ENCODE measurements around the gene NECAB2. TPM values are rescaled to one million over a fixed set of nuclear protein-coding genes. Genes with fewer than 3 reads are reported as not detected.

NECAB2 gene
- total RNA-seq, 1 donor from 2014 or later = not detected

DNA sequence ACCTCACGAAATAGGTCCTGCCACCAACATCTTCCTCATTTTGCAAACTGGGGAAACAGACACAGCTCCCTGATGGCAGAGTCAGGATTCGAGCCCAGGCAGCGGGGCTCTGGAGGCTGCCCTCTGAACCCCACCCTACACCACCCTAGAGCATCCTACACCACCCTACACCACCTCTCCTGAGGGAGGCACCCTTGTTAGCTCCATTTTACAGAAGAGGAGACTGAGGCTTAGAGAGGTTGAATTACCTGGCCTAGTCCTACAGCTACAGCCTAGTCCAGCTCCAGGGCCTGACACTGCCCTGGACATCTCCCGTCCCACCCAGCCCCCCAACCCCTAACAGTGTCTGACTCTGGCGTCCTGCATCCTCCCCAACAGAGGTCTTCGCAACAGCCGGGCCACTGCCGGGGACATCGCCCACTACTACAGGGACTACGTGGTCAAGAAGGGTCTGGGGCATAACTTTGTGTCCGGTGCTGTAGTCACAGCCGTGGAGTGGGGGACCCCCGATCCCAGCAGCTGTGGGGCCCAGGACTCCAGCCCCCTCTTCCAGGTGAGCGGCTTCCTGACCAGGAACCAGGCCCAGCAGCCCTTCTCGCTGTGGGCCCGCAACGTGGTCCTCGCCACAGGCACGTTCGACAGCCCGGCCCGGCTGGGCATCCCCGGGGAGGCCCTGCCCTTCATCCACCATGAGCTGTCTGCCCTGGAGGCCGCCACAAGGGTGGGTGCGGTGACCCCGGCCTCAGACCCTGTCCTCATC lies 3.2 kb upstream of the NECAB2 start:
- ChIA-PET POLR2A (no interaction called here), CTCF (no interaction called here)
- DNase-seq (no peak), ATAC-seq (ENCODE audit: low read depth) (no peak)
- intact Hi-C loops (cut with micrococcal nuclease) = no loop called here
- peaks cover 5% of the 10 kb centered on the region for H3K4me1 Mint-ChIP-seq
- peaks cover 9% of the 10 kb centered on the region for H3K27me3 Mint-ChIP-seq
- TF ChIP-seq, protein P1, sequence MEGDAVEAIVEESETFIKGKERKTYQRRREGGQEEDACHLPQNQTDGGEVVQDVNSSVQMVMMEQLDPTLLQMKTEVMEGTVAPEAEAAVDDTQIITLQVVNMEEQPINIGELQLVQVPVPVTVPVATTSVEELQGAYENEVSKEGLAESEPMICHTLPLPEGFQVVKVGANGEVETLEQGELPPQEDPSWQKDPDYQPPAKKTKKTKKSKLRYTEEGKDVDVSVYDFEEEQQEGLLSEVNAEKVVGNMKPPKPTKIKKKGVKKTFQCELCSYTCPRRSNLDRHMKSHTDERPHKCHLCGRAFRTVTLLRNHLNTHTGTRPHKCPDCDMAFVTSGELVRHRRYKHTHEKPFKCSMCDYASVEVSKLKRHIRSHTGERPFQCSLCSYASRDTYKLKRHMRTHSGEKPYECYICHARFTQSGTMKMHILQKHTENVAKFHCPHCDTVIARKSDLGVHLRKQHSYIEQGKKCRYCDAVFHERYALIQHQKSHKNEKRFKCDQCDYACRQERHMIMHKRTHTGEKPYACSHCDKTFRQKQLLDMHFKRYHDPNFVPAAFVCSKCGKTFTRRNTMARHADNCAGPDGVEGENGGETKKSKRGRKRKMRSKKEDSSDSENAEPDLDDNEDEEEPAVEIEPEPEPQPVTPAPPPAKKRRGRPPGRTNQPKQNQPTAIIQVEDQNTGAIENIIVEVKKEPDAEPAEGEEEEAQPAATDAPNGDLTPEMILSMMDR (IDR thresholded peaks at IDR 0.05) = no peak
- H3K9me3 Mint-ChIP-seq = no peaks in the 10 kb centered on the region
- no peaks in the 10 kb centered on the region for H3K36me3 Mint-ChIP-seq (ENCODE audit: low read depth)
- no peak overlapping the region for H3K4me3 Mint-ChIP-seq
- H3K27ac Mint-ChIP-seq = no peak overlapping the region

DNA sequence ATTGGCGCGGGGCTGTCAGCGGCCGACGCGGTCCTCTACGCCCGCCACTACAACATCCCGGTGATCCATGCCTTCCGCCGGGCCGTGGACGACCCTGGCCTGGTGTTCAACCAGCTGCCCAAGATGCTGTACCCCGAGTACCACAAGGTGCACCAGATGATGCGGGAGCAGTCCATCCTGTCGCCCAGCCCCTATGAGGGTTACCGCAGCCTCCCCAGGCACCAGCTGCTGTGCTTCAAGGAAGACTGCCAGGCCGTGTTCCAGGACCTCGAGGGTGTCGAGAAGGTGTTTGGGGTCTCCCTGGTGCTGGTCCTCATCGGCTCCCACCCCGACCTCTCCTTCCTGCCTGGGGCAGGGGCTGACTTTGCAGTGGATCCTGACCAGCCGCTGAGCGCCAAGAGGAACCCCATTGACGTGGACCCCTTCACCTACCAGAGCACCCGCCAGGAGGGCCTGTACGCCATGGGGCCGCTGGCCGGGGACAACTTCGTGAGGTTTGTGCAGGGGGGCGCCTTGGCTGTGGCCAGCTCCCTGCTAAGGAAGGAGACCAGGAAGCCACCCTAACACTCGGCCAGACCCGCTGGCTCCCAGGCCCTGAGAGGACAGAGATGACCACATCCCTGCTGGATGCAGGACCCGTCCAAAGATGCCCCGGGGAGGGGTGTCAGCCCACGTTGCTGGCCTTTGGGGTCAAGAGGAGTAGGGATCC lies 2.4 kb upstream of the NECAB2 start:
- Mint-ChIP-seq H3K36me3 (ENCODE audit: low read depth) (no peaks in the 10 kb centered on the region), H3K27me3 (peaks cover 14% of the 10 kb centered on the region), H3K4me1 (peaks cover 5% of the 10 kb centered on the region), H3K27ac (no peak overlapping the region), H3K4me3 (no peak overlapping the region), H3K9me3 (no peaks in the 10 kb centered on the region)
- ATAC-seq (ENCODE audit: low read depth) (no peak), DNase-seq (no peak)
- CTCF ChIA-PET = no interaction called here
- intact Hi-C loops (cut with micrococcal nuclease) = no loop called here
- POLR2A ChIA-PET = no interaction called here
- TF ChIP-seq, protein P1 (IDR thresholded peaks at IDR 0.05) = no peak

DNA sequence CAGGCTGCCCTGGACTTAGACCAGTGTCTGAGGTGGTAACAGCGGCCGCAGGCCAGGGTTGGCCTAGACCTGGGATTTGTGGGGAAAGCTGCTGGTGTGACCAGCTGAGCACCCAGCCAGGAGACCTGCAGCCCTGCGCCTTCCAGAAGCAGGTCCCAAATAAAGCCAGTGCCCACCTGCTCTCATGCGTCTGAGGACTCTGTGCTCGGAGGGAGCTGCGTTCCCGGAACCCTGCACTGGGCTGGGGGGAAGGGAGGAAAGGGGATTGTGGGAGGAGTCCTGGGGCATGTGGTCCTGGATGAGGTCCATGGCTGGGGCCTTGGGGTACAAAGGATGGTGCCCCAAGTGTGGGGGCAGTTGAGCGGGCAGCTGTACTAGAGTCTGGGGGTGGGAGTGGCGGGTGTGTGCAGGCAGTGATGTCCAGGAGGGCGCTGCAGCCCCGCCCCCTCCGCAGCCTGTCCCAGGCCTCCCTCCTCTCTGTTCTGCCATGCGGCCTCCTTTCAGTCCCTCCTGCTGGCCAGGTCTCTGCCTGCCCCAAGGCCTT lies 1.8 kb upstream of the NECAB2 start:
- CTCF ChIA-PET = no interaction called here
- DNase-seq (no peak), ATAC-seq (ENCODE audit: low read depth) (no peak)
- POLR2A ChIA-PET = no interaction called here
- Mint-ChIP-seq H3K4me1 (peaks cover 5% of the 10 kb centered on the region), H3K27ac (no peak overlapping the region), H3K36me3 (ENCODE audit: low read depth) (no peaks in the 10 kb centered on the region), H3K4me3 (no peak overlapping the region), H3K27me3 (peaks cover 17% of the 10 kb centered on the region), H3K9me3 (no peaks in the 10 kb centered on the region)
- intact Hi-C loops (cut with micrococcal nuclease) = no loop called here
- TF ChIP-seq, protein P1 (IDR thresholded peaks at IDR 0.05) = no peak

DNA sequence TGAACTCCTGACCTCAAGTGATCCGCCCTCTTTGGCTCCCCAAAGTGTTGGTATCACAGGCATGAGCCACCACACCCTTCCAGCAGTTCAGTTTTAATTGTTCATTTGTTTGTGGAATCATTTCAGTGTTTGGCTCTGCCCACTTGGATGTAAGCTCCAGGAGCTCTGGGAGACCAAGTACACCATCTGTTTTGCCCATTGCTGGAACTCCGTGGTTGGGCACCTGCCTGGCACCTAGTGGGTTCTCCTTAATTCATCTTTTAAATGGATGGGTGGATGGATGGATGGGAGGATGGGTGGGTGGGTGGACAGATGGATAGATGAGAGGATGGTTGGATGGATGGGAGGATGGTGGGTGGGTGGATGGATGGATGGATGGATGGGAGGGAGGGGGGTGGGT lies 953 bp upstream of the NECAB2 start:
- intact Hi-C loops (cut with micrococcal nuclease) = no loop called here
- ATAC-seq (ENCODE audit: low read depth) = no peak
- DNase-seq = no peak
- Mint-ChIP-seq H3K9me3 (no peaks in the 10 kb centered on the region), H3K4me3 (no peak overlapping the region), H3K27ac (no peak overlapping the region), H3K36me3 (ENCODE audit: low read depth) (no peaks in the 10 kb centered on the region), H3K27me3 (peaks cover 23% of the 10 kb centered on the region), H3K4me1 (peaks cover 5% of the 10 kb centered on the region)
- CTCF ChIA-PET = no interaction called here
- TF ChIP-seq, protein P1 (IDR thresholded peaks at IDR 0.05) = no peak
- POLR2A ChIA-PET = no interaction called here

DNA sequence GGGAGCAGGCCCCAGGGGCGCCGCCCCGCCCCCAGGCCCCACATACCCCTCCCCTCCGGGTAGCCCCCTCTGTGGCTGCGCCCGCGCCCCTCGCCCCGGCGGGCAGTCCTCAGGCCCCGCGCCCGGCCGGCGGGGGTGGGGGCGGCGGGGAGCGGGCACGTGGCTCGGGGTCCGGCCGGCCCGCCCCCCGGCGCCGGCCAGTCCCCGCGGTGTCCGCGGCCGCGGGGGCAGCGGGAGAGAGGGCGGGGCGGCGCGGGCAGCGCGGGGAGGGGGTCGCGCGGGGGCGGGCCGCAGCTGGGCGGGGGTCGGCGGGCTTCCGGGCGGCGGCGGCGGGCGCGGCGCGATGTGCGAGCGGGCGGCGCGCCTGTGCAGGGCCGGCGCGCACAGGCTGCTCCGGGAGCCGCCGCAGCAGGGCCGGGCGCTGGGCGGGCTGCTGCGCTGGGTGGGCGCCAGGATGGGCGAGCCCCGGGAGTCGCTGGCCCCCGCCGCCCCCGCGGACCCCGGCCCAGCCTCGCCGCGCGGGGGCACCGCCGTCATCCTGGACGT lies 335 bp downstream of the NECAB2 start:
- Mint-ChIP-seq H3K27me3 (peaks cover 25% of the 10 kb centered on the region), H3K27ac (no peak overlapping the region), H3K4me3 (no peak overlapping the region), H3K36me3 (ENCODE audit: low read depth) (no peaks in the 10 kb centered on the region), H3K4me1 (peaks cover 5% of the 10 kb centered on the region), H3K9me3 (no peaks in the 10 kb centered on the region)
- ChIA-PET CTCF (no interaction called here), POLR2A (no interaction called here)
- DNase-seq = no peak
- intact Hi-C loops (cut with micrococcal nuclease) = loop anchor here (1.0 kb wide), 1 partner anchor 207 kb away; no protein-coding TSS in a partner anchor
- TF ChIP-seq, protein P1 (IDR thresholded peaks at IDR 0.05) = no peak
- no peak for ATAC-seq (ENCODE audit: low read depth)

Data from activated B cell treated with CpG ODN at 0.5 μM for 24 hours (primary cell).